IMR-90 (cell line): Measurements from ENCODE around the gene CA11. TPM values are rescaled to one million over a fixed set of nuclear protein-coding genes. Genes with fewer than 3 reads are reported as not detected.

Source experiments
- ATAC-seq: fragments of 200-7000 bp; cut with Tn5 transposase; 2 replicates; pipeline ENCODE4 v1.9.1; 2020; ENCODE audit warnings: low read depth, mild to moderate bottlenecking, moderate library complexity
- BruUV-seq: library from RNA; stranded (reverse); fragments of 400-500 nt; replicated peaks from 2 replicates; lab custom pipeline; 2021; lab: Mats Ljungman, UMichigan
- CTCF ChIA-PET: fragments of 300-600 bp; formaldehyde crosslinking; extraction: SDS; loops from one replicate; lab custom pipeline; 2021; ENCODE audit warnings: antibody characterized with exemption; lab: Yijun Ruan, JAX
- POLR2A ChIA-PET: fragments of 300-600 bp; sonication (Branson Sonifier 250); formaldehyde crosslinking; loops from one replicate; lab custom pipeline; 2022; ENCODE audit warnings: antibody characterized with exemption; ENCODE audit not compliant: unreplicated experiment; lab: Charles Lee
- DNase-seq: peaks from one replicate; pipeline ENCODE4 v3.0.0; 2013
- H2AFZ ChIP-seq: replicated peaks from 2 replicates; pipeline ENCODE3; 2013; ENCODE audit warnings: low read length, mild to moderate bottlenecking; ENCODE audit not compliant: poor library complexity
- H2AK5ac ChIP-seq: 2 replicates; pipeline ENCODE4 v1.6.1; 2013; ENCODE audit warnings: low read depth, low read length, inconsistent platforms
- H2AK9ac ChIP-seq: replicated peaks from 2 replicates; pipeline ENCODE3; 2013; ENCODE audit warnings: mild to moderate bottlenecking, low read depth, low read length, moderate library complexity; ENCODE audit not compliant: poor library complexity
- H2BK120ac ChIP-seq: 2 replicates; pipeline ENCODE4 v1.6.1; 2013; ENCODE audit warnings: low read depth, low read length, inconsistent platforms
- H2BK15ac ChIP-seq: 3 replicates; pipeline ENCODE4 v1.6.1; 2013; ENCODE audit warnings: low read depth, low read length, inconsistent platforms
- H2BK20ac ChIP-seq: 2 replicates; pipeline ENCODE4 v1.6.1; 2013; ENCODE audit warnings: low read depth, mild to moderate bottlenecking, inconsistent platforms, low read length, moderate library complexity
- H2BK5ac ChIP-seq: 2 replicates; pipeline ENCODE4 v1.6.1; 2013; ENCODE audit warnings: mild to moderate bottlenecking, low read depth, low read length, inconsistent platforms; ENCODE audit not compliant: poor library complexity, severe bottlenecking
- H3K14ac ChIP-seq: replicated peaks from 2 replicates; pipeline ENCODE4 v1.6.1; 2013; ENCODE audit warnings: low read depth, low read length, inconsistent platforms
- H3K18ac ChIP-seq: 2 replicates; pipeline ENCODE4 v1.6.1; 2013; ENCODE audit warnings: low read depth, low read length, control low read depth
- H3K23ac ChIP-seq: 2 replicates; pipeline ENCODE4 v1.6.1; 2013; ENCODE audit warnings: low read depth, low read length, inconsistent platforms
- H3K27ac ChIP-seq: 2 replicates; pipeline ENCODE4 v1.5.1; 2013; ENCODE audit warnings: mild to moderate bottlenecking, control low read depth, low read length; ENCODE audit not compliant: insufficient read depth
- H3K27me3 ChIP-seq: 2 replicates; pipeline ENCODE4 v1.6.1; 2013; ENCODE audit warnings: low read length; ENCODE audit not compliant: control insufficient read depth, insufficient read depth
- H3K36me3 ChIP-seq: 2 replicates; pipeline ENCODE4 v1.6.1; 2013; ENCODE audit warnings: low read length, mixed read lengths; ENCODE audit not compliant: control insufficient read depth, insufficient read depth
- H3K4ac ChIP-seq: 2 replicates; pipeline ENCODE4 v1.6.1; 2013; ENCODE audit warnings: low read depth, low read length, inconsistent platforms
- H3K4me1 ChIP-seq: 2 replicates; pipeline ENCODE4 v1.6.1; 2013; ENCODE audit warnings: low read length, mixed read lengths; ENCODE audit not compliant: control insufficient read depth, insufficient read depth
- H3K4me2 ChIP-seq: 2 replicates; pipeline ENCODE4 v1.6.1; 2013; ENCODE audit warnings: low read depth, mild to moderate bottlenecking, control low read depth, low read length, moderate library complexity
- H3K4me3 ChIP-seq: 2 replicates; pipeline ENCODE4 v1.5.1; 2013; ENCODE audit warnings: low read depth, mild to moderate bottlenecking, control low read depth, low read length, moderate library complexity; ENCODE audit not compliant: insufficient read depth
- H3K56ac ChIP-seq: 2 replicates; pipeline ENCODE4 v1.6.1; 2013; ENCODE audit warnings: low read length, inconsistent platforms; ENCODE audit not compliant: insufficient read depth; ENCODE audit errors: extremely low read depth
- H3K79me1 ChIP-seq, 2 experiments: 2 replicates each; pipeline ENCODE4 v1.6.1; 2013; ENCODE audit warnings: low read length in 2 of 2, inconsistent platforms in 1 of 2, low read depth in 1 of 2
- H3K9ac ChIP-seq: 2 replicates; pipeline ENCODE4 v1.6.1; 2013; ENCODE audit warnings: low read depth, low read length, control low read depth
- H3K9me1 ChIP-seq: 2 replicates; pipeline ENCODE4 v1.6.1; 2013; ENCODE audit warnings: low read length, inconsistent platforms; ENCODE audit not compliant: insufficient read depth
- H3K9me3 ChIP-seq: 2 replicates; pipeline ENCODE4 v1.6.1; 2013; ENCODE audit warnings: low read length; ENCODE audit not compliant: control insufficient read depth, insufficient read depth
- H4K20me1 ChIP-seq: 2 replicates; pipeline ENCODE4 v1.6.1; 2013; ENCODE audit warnings: low read length, inconsistent platforms; ENCODE audit not compliant: insufficient read depth
- H4K5ac ChIP-seq: 2 replicates; pipeline ENCODE4 v1.6.1; 2013; ENCODE audit warnings: mild to moderate bottlenecking, low read depth, low read length, control low read depth
- H4K8ac ChIP-seq, 2 experiments: 2 replicates each; pipeline ENCODE4 v1.6.1; 2013; ENCODE audit warnings: low read depth in 2 of 2, low read length in 2 of 2, control low read depth in 1 of 2, inconsistent platforms in 1 of 2
- H4K91ac ChIP-seq: 2 replicates; pipeline ENCODE4 v1.6.1; 2013; ENCODE audit warnings: low read depth, low read length, inconsistent platforms; ENCODE audit not compliant: insufficient read depth
- BHLHE40 ChIP-seq: fragments of 150-350 bp; IDR thresholded peaks from 2 replicates; pipeline ENCODE4 v1.6.1; 2016; ENCODE audit warnings: mild to moderate bottlenecking, low read depth, low read length
- CEBPB ChIP-seq: IDR thresholded peaks from 2 replicates; pipeline ENCODE4 v1.6.1; 2012; ENCODE audit warnings: low read depth, low read length, improper control_type of control experiment
- CHD1 ChIP-seq: IDR thresholded peaks from 2 replicates; pipeline ENCODE4 v1.6.1; 2012; ENCODE audit warnings: low read depth, low read length, improper control_type of control experiment
- FOS ChIP-seq: fragments of 150-350 bp; IDR thresholded peaks from 2 replicates; pipeline ENCODE4 v1.6.1; 2016; ENCODE audit warnings: low read depth, low read length
- MAFK ChIP-seq: IDR thresholded peaks from 2 replicates; pipeline ENCODE4 v1.6.1; 2012; ENCODE audit warnings: low read depth, low read length, improper control_type of control experiment
- MAZ ChIP-seq: IDR thresholded peaks from 2 replicates; pipeline ENCODE4 v1.6.1; 2012; ENCODE audit warnings: low read depth, mild to moderate bottlenecking, low read length, improper control_type of control experiment, moderate library complexity, borderline replicate concordance
- MXI1 ChIP-seq: IDR thresholded peaks from 2 replicates; pipeline ENCODE4 v1.6.1; 2012; ENCODE audit warnings: low read depth, mild to moderate bottlenecking, low read length, moderate library complexity, borderline replicate concordance
- NFE2L2 ChIP-seq: fragments of 150-350 bp; IDR thresholded peaks from 2 replicates; pipeline ENCODE4 v1.6.1; 2016; ENCODE audit warnings: low read depth, mild to moderate bottlenecking, low read length
- POLR2A ChIP-seq: IDR thresholded peaks from 2 replicates; pipeline ENCODE4 v1.6.1; 2012; ENCODE audit warnings: mild to moderate bottlenecking, low read depth, low read length
- RAD21 ChIP-seq: IDR thresholded peaks from 2 replicates; pipeline ENCODE4 v1.6.1; 2012; ENCODE audit warnings: low read length, improper control_type of control experiment
- RCOR1 ChIP-seq: IDR thresholded peaks from 2 replicates; pipeline ENCODE4 v1.6.1; 2012; ENCODE audit warnings: mild to moderate bottlenecking, low read length, improper control_type of control experiment; ENCODE audit not compliant: insufficient replicate concordance
- RFX5 ChIP-seq: IDR thresholded peaks from 2 replicates; pipeline ENCODE4 v1.8.0; 2012; ENCODE audit warnings: low read depth, mild to moderate bottlenecking, low read length, moderate library complexity
- SMC3 ChIP-seq: fragments of 150-350 bp; IDR thresholded peaks from 2 replicates; pipeline ENCODE4 v1.6.1; 2016; ENCODE audit warnings: low read depth, mild to moderate bottlenecking, antibody characterized with exemption, low read length, moderate library complexity
- WGBS, 2 experiments: methylation state at CpG; one replicate each; pipeline versions ENCODE4 v1.1.5 to v1.1.7; 2013; ENCODE audit warnings: missing lambda C conversion rate in 2 of 2; ENCODE audit not compliant: insufficient read length in 1 of 2; ENCODE audit errors: extremely low coverage in 2 of 2; 5-methylcytosine and 5-hydroxymethylcytosine counted together
- dilution Hi-C: fragments of 300-500 bp; cut with HindIII; formaldehyde crosslinking; loops from one replicate; pipeline ENCODE4 v1.14.3; 2018; ENCODE audit warnings: low sequenced_read_pairs; ENCODE audit not compliant: unreplicated experiment
- in situ Hi-C: fragments of 300-500 bp; cut with MboI; formaldehyde crosslinking; loops from 3 replicates; pipeline ENCODE4 v1.14.3; 2019; ENCODE audit warnings: low sequenced_read_pairs, inconsistent platforms, mixed read lengths
- intact Hi-C: fragments of 100-400 bp; cut with micrococcal nuclease; formaldehyde crosslinking; loops from 2 replicates; pipeline ENCODE4 v1.10.0; 2022
- polyA plus RNA-seq, 3 experiments: library from polyadenylated mRNA; depleted of rRNA; stranded (reverse); fragments of >200 nt; gene quantifications; 2 replicates each; pipeline ENCODE4 v1.2.3, GENCODE V29; 2012; ENCODE audit warnings: low replicate concordance in 1 of 3
- total RNA-seq: library from RNA; depleted of rRNA; stranded (reverse); fragments of >200 nt; gene quantifications from 2 replicates; pipeline ENCODE4 v1.2.3, GENCODE V29; 2012
- TF ChIP-seq, protein P1 (sequence below): fragments of 150-350 bp; IDR thresholded peaks from 2 replicates; pipeline ENCODE4 v1.6.1; 2017; ENCODE audit warnings: mild to moderate bottlenecking, antibody characterized with exemption, low read length, low read depth
- TF ChIP-seq, protein P2 (sequence below): conservative IDR thresholded peaks from 2 replicates; pipeline ENCODE4 v1.5.1; 2012; ENCODE audit warnings: mild to moderate bottlenecking, low read depth, low read length, improper control_type of control experiment
- TF ChIP-seq, protein P3 (sequence below): fragments of 150-350 bp; IDR thresholded peaks from 2 replicates; pipeline ENCODE4 v1.6.1; 2016; ENCODE audit warnings: low read depth, mild to moderate bottlenecking, low read length, moderate library complexity, borderline replicate concordance

Gene CA11
- total and polyA plus RNA-seq, 2 of the 4 experiments (the other 2 are of a cell fraction) = 1.3 to 2.9 TPM

DNA sequence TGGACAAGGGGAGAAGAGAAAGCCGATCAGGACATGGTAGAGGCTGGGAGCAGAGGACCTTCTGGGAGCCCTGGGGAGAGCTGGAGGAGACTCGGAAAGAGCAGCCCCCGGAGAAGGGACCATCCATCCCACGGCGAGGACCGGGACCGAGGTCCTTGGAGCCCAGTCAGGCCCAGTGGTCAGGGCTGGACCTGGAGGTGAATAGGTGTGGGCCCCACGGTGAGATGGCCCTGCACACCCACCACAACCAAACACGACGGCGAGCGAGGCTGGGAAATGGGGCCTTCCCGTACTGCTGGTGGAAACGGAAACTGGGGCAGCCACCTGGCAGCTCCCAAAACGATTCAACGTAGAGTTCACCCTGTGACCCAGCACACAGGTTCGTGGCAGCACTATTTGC lies 30.5 kb upstream of the CA11 start:
- no peak overlapping the region for H2BK15ac ChIP-seq
- H3K79me1 ChIP-seq = no peaks in the 10 kb centered on the region
- H3K27me3 ChIP-seq = peaks cover 9% of the 10 kb centered on the region; the same call in 1 of the 2 replicates
- no peak overlapping the region for H2BK20ac ChIP-seq
- DNase-seq (no peak), ATAC-seq (no peak)
- no peaks in the 10 kb centered on the region for H3K9me3 ChIP-seq
- H2AK9ac ChIP-seq = no peak overlapping the region
- no peak overlapping the region for H4K5ac ChIP-seq
- H3K4me2 ChIP-seq = no peak overlapping the region
- 81% methylated on average over 7 of the region's 17 CpGs; no CpG with 5 or more reads in 1 of the 2 experiments for WGBS, 2 experiments
- ChIA-PET CTCF (no interaction called here), POLR2A (interaction anchor here (0.6 kb wide), 1 partner anchor 27 kb away, joined by 3 read pairs; no protein-coding TSS in a partner anchor)
- H3K4me1 ChIP-seq = peaks cover 3% of the 10 kb centered on the region; the same call in 1 of the 2 replicates
- no peak overlapping the region for H2BK120ac ChIP-seq
- peaks cover 7% of the 10 kb centered on the region for H3K9me1 ChIP-seq
- no peak overlapping the region for H3K18ac ChIP-seq
- dilution Hi-C loops (no loop called here), intact Hi-C loops (loop anchor here (5.0 kb wide), 1 partner anchor 106 kb away; no protein-coding TSS in a partner anchor), in situ Hi-C loops (no loop called here)
- H4K8ac ChIP-seq = no peak overlapping the region
- H2AK5ac ChIP-seq = no peak overlapping the region
- H3K9ac ChIP-seq = no peak overlapping the region
- no peaks in the 10 kb centered on the region for H3K36me3 ChIP-seq
- H3K56ac ChIP-seq = no peak overlapping the region
- no peak overlapping the region for H2AFZ ChIP-seq
- BruUV-seq = no TSS peak
- H4K20me1 ChIP-seq = peaks cover 6% of the 10 kb centered on the region; the same call in 1 of the 2 replicates
- TF ChIP-seq BHLHE40 = no peak
- TF ChIP-seq, protein P1, sequence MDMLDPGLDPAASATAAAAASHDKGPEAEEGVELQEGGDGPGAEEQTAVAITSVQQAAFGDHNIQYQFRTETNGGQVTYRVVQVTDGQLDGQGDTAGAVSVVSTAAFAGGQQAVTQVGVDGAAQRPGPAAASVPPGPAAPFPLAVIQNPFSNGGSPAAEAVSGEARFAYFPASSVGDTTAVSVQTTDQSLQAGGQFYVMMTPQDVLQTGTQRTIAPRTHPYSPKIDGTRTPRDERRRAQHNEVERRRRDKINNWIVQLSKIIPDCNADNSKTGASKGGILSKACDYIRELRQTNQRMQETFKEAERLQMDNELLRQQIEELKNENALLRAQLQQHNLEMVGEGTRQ = no peak
- no peak for TF ChIP-seq NFE2L2
- TF ChIP-seq CEBPB = no peak
- TF ChIP-seq MXI1 = no peak
- TF ChIP-seq SMC3 = no peak
- no peak for TF ChIP-seq MAZ
- TF ChIP-seq RCOR1 = no peak
- no peak for TF ChIP-seq MAFK
- TF ChIP-seq RFX5 = no peak
- no peak for TF ChIP-seq POLR2A
- TF ChIP-seq, protein P2, sequence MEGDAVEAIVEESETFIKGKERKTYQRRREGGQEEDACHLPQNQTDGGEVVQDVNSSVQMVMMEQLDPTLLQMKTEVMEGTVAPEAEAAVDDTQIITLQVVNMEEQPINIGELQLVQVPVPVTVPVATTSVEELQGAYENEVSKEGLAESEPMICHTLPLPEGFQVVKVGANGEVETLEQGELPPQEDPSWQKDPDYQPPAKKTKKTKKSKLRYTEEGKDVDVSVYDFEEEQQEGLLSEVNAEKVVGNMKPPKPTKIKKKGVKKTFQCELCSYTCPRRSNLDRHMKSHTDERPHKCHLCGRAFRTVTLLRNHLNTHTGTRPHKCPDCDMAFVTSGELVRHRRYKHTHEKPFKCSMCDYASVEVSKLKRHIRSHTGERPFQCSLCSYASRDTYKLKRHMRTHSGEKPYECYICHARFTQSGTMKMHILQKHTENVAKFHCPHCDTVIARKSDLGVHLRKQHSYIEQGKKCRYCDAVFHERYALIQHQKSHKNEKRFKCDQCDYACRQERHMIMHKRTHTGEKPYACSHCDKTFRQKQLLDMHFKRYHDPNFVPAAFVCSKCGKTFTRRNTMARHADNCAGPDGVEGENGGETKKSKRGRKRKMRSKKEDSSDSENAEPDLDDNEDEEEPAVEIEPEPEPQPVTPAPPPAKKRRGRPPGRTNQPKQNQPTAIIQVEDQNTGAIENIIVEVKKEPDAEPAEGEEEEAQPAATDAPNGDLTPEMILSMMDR = no peak
- TF ChIP-seq CHD1 = no peak
- TF ChIP-seq RAD21 = no peak
- TF ChIP-seq, protein P3, sequence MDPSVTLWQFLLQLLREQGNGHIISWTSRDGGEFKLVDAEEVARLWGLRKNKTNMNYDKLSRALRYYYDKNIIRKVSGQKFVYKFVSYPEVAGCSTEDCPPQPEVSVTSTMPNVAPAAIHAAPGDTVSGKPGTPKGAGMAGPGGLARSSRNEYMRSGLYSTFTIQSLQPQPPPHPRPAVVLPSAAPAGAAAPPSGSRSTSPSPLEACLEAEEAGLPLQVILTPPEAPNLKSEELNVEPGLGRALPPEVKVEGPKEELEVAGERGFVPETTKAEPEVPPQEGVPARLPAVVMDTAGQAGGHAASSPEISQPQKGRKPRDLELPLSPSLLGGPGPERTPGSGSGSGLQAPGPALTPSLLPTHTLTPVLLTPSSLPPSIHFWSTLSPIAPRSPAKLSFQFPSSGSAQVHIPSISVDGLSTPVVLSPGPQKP = no peak
- TF ChIP-seq FOS = no peak
- H4K91ac ChIP-seq = no peak overlapping the region
- no peak overlapping the region for H3K4me3 ChIP-seq
- H3K23ac ChIP-seq = no peak overlapping the region
- H3K27ac ChIP-seq = no peak overlapping the region
- H2BK5ac ChIP-seq = no peak overlapping the region
- no peak overlapping the region for H3K14ac ChIP-seq
- no peak overlapping the region for H3K4ac ChIP-seq
